LHCN-M2 (cell line): Measurements from ENCODE around the gene MMP14. TPM values are rescaled to one million over a fixed set of nuclear protein-coding genes. Genes with fewer than 3 reads are reported as not detected.

Experiments used
- DNase-seq: peaks from one replicate; pipeline ENCODE4 v3.0.0-alpha.2; 2012; ENCODE audit warnings: low read depth
- total RNA-seq: library from RNA; depleted of rRNA; stranded (reverse); fragments of >200 nt; gene quantifications from 2 replicates; pipeline ENCODE4 v1.2.3, GENCODE V29; 2014; rRNA removed

The MMP14 gene
- total RNA-seq, 1 experiment from 2014 or later: 292 TPM

GRCh38 chr14:22884076-22884737 lies 47.8 kb downstream of the MMP14 start:
- no peak for DNase-seq

GRCh38 chr14:22884738-22885523 lies 48.5 kb downstream of the MMP14 start:
- no peak for DNase-seq

- no peak for DNase-seq
Measured at GRCh38 chr14:22885975-22886374, 49.6 kb downstream of the MMP14 start.

DNA sequence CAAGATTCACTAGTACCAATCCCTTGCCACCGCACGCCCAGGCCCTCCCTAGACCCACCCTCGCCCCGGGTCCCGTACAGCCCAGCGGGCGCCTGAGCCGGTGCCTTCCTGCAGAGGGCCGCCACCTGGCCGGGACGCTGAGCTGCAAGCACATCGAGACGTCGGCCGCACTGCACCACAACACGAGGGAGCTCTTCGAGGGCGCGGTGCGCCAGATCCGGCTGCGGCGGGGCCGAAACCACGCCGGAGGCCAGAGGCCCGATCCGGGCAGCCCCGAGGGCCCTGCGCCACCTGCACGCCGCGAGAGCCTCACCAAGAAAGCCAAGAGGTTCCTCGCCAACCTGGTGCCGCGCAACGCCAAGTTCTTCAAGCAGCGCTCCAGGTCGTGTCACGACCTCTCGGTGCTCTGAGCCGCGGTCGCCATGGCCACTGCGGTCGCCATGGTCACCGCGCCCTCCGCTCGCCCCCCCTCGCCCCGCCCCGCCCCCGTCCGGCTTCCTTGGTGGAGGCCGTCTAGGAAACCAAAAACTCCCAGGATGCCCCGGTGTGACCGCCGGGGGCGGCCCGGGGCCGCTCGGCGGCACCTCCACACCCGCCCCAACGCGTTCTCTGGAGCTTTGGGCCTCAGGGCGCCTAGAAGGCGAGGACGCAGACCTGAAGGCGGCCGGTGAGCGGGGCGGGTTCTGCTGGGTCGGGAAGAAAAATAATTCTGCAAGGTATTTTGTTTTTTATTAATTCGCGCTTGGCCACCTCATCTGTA lies 50.3 kb downstream of the MMP14 start:
- peak; percentile 63 for DNase-seq

- DNase-seq: peak; percentile 89
Measured at GRCh38 chr14:22887260-22887989, 51.0 kb downstream of the MMP14 start.

GRCh38 chr14:22887990-22888378 lies 51.6 kb downstream of the MMP14 start:
- no peak for DNase-seq

GRCh38 chr14:22888662-22889061 lies 52.3 kb downstream of the MMP14 start:
- no peak for DNase-seq

GRCh38 chr14:22890416-22890815 lies 54.0 kb downstream of the MMP14 start:
- DNase-seq: no peak

- DNase-seq: no peak
Measured at GRCh38 chr14:22892488-22892887, 56.1 kb downstream of the MMP14 start.

GRCh38 chr14:22893706-22894105 lies 57.3 kb downstream of the MMP14 start:
- no peak for DNase-seq

DNA sequence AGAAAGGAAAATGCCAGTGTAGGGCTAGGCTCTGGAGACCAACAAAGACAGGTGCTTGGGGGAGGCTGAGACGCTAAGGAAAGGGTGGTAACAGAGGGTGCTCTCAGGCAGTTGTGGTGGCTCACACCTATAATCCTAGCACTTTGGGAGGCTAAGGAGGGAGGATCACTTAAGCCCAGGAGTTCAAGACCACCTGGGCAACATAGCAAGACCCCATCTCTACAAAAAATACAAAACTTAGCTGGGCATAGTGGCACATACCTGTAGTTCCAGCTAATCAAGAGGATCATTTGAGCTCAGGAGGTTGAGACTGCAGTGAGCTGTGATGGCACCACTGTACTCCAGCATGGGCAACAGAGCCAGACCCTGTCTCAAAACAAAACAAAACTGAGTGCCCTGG lies 59.0 kb downstream of the MMP14 start:
- DNase-seq: no peak

DNA sequence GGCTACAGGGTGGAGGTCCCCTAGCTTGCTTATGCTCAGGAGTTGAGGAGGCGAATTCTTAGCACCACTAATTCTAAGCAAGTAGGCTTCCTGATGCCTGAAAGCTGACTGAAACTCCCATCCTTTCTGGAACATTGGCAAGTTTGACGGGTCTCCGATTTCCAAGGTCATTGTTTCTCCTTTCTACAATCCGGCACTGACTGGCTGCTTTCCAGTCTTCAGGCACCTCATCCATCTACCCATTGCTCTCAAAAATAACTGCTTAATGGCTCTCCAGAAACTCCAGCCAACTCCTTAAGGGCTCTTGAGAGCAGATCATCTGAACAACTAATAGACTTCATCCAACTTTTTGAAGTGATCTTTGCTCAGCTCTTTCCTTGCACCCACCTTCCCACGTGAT lies 60.0 kb downstream of the MMP14 start:
- DNase-seq: no peak

GRCh38 chr14:22896760-22897159 lies 60.4 kb downstream of the MMP14 start:
- no peak for DNase-seq

DNA sequence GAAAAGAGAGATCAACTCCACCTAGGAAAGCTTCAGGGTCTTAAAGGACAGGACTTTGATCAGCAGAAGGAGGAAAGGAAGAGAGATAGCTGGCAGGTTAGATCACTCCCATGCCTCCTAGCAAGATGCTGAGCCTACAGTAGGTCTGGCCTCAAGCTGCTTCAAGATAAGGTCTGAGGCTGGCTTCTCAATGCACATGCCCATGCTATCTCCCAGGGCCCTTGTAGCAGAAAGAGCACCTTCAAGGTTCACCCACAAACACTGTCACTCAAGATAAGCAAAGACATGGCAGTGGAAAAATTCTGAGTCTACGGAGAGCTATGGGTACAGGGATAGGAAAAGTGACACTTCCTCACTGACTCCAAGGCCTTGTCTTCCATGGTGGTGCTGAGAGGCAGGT lies 61.0 kb downstream of the MMP14 start:
- no peak for DNase-seq

Other genes with a start within 250 kb of the MMP14 start
- 284 and 290 TPM in 2 replicates for gene DAD1, start 247.4 kb upstream of the MMP14 start, total RNA-seq
- gene ABHD4, start 238.3 kb upstream of the MMP14 start, total RNA-seq: 6.5 and 9.8 TPM in 2 replicates
- gene OR6J1, start 192.2 kb upstream of the MMP14 start, total RNA-seq: not detected in 2 replicates
- gene OXA1L, start 69.9 kb upstream of the MMP14 start, total RNA-seq: 80.6 and 83.2 TPM in 2 replicates
- gene SLC7A7, start 21.1 kb upstream of the MMP14 start, total RNA-seq: 4.2 and 4.6 TPM in 2 replicates
- 104 and 188 TPM in 2 replicates for gene MRPL52, start 6.7 kb upstream of the MMP14 start, total RNA-seq
- 86.0 and 86.5 TPM in 2 replicates for gene LRP10, start 35.2 kb downstream of the MMP14 start, total RNA-seq
- gene REM2, start 46.6 kb downstream of the MMP14 start, total RNA-seq: 0.06 and 0.13 TPM in 2 replicates
- 75.6 and 131 TPM in 2 replicates for gene RBM23, start 82.6 kb downstream of the MMP14 start, total RNA-seq
- gene PRMT5, start 92.8 kb downstream of the MMP14 start, total RNA-seq: 51.7 and 66.0 TPM in 2 replicates
- 45.5 and 54.8 TPM in 2 replicates for gene HAUS4, start 120.5 kb downstream of the MMP14 start, total RNA-seq
- 67.1 and 78.4 TPM in 2 replicates for gene AJUBA, start 146.0 kb downstream of the MMP14 start, total RNA-seq
- 4.0 and 8.6 TPM in 2 replicates for gene C14orf93, start 173.6 kb downstream of the MMP14 start, total RNA-seq
- gene PSMB5, start 198.3 kb downstream of the MMP14 start, total RNA-seq: 235 and 240 TPM in 2 replicates
- not detected in 2 replicates for gene PSMB11, start 205.6 kb downstream of the MMP14 start, total RNA-seq
- 10.4 and 11.0 TPM in 2 replicates for gene CDH24, start 220.9 kb downstream of the MMP14 start, total RNA-seq